Ectodermal cell (in vitro differentiated cells): ENCODE measurements around the gene MAGI2.

Source experiments
- H3K27ac ChIP-seq: 2 replicates; pipeline ENCODE4 v1.7.0; 2013; ENCODE audit warnings: mild to moderate bottlenecking, low read depth, low read length; ENCODE audit not compliant: insufficient read depth, poor library complexity, severe bottlenecking
- H3K27me3 ChIP-seq: 2 replicates; pipeline ENCODE4 v1.7.0; 2013; ENCODE audit warnings: mild to moderate bottlenecking, low read length; ENCODE audit not compliant: insufficient read depth, control insufficient read depth, poor library complexity, severe bottlenecking
- H3K36me3 ChIP-seq: one replicate; pipeline ENCODE4 v1.7.0; 2013; ENCODE audit warnings: low read length; ENCODE audit not compliant: control insufficient read depth, insufficient read depth
- H3K4me1 ChIP-seq: one replicate; pipeline ENCODE4 v1.7.0; 2013; ENCODE audit warnings: low read length; ENCODE audit not compliant: control insufficient read depth, insufficient read depth
- H3K4me3 ChIP-seq: 2 replicates; pipeline ENCODE4 v1.7.0; 2013; ENCODE audit warnings: low read depth, low read length, control low read depth; ENCODE audit not compliant: insufficient read depth
- H3K9me3 ChIP-seq: 2 replicates; pipeline ENCODE4 v1.7.0; 2013; ENCODE audit warnings: mild to moderate bottlenecking, low read length, moderate library complexity; ENCODE audit not compliant: control insufficient read depth
- WGBS, 2 experiments: methylation state at CpG; one replicate each; pipeline ENCODE4 v1.1.7; 2013; ENCODE audit warnings: missing lambda C conversion rate in 2 of 2; 5-methylcytosine and 5-hydroxymethylcytosine counted together

The MAGI2 gene

GRCh38 chr7:78473021-78473420 lies 980.4 kb downstream of the MAGI2 start:
- no peaks in the 10 kb centered on the region for H3K36me3 ChIP-seq
- no peaks in the 10 kb centered on the region for H3K27me3 ChIP-seq
- H3K4me3 ChIP-seq, result no peak overlapping the region
- no CpG with 5 or more reads among the region's 1 CpG for WGBS, 2 experiments
- no peak overlapping the region for H3K27ac ChIP-seq
- no peaks in the 10 kb centered on the region for H3K9me3 ChIP-seq
- H3K4me1 ChIP-seq, result no peaks in the 10 kb centered on the region

- H3K27ac ChIP-seq, result no peak overlapping the region
Measured at GRCh38 chr7:78472519-78472918, 980.9 kb downstream of the MAGI2 start.

GRCh38 chr7:78465894-78466293 lies 987.6 kb downstream of the MAGI2 start:
- Histone ChIP-seq H3K36me3 (no peaks in the 10 kb centered on the region), H3K9me3 (no peaks in the 10 kb centered on the region), H3K27me3 (no peaks in the 10 kb centered on the region), H3K27ac (no peak overlapping the region), H3K4me1 (no peaks in the 10 kb centered on the region), H3K4me3 (no peak overlapping the region)
- 89 to 95% methylated on average over 5 of the region's 5 CpGs for WGBS, 2 experiments

More at GRCh38 chr7:78472519-78472918, 980.9 kb downstream of the MAGI2 start:
- H3K4me1 ChIP-seq, result no peaks in the 10 kb centered on the region
- H3K27me3 ChIP-seq, result no peaks in the 10 kb centered on the region
- H3K36me3 ChIP-seq, result no peaks in the 10 kb centered on the region
- H3K9me3 ChIP-seq, result no peaks in the 10 kb centered on the region
- H3K4me3 ChIP-seq, result no peak overlapping the region

- Histone ChIP-seq H3K4me1 (no peaks in the 10 kb centered on the region), H3K27me3 (no peaks in the 10 kb centered on the region), H3K9me3 (no peaks in the 10 kb centered on the region), H3K4me3 (no peak overlapping the region), H3K27ac (no peak overlapping the region), H3K36me3 (no peaks in the 10 kb centered on the region)
- WGBS, 2 experiments, result 92 to 93% methylated on average over 3 of the region's 3 CpGs
Measured at GRCh38 chr7:78463039-78463438, 990.4 kb downstream of the MAGI2 start.

- WGBS, 2 experiments, result 74 to 79% methylated on average over 5 to 6 of the region's 6 CpGs
- no peak overlapping the region for H3K4me3 ChIP-seq
Measured at GRCh38 chr7:78450706-78451105, 1002.8 kb downstream of the MAGI2 start.

GRCh38 chr7:78448911-78449310 lies 1004.6 kb downstream of the MAGI2 start:
- WGBS, 2 experiments, result 96 to 100% methylated on average over 5 of the region's 5 CpGs

More at GRCh38 chr7:78450706-78451105, 1002.8 kb downstream of the MAGI2 start:
- Histone ChIP-seq H3K27me3 (no peaks in the 10 kb centered on the region), H3K36me3 (no peaks in the 10 kb centered on the region), H3K27ac (no peak overlapping the region), H3K4me1 (no peaks in the 10 kb centered on the region), H3K9me3 (no peaks in the 10 kb centered on the region)

GRCh38 chr7:78444267-78444666 lies 1009.2 kb downstream of the MAGI2 start:
- no peak overlapping the region for H3K27ac ChIP-seq
- H3K4me3 ChIP-seq, result no peak overlapping the region
- no peaks in the 10 kb centered on the region for H3K36me3 ChIP-seq
- no peaks in the 10 kb centered on the region for H3K9me3 ChIP-seq
- 89 to 95% methylated on average over 2 of the region's 2 CpGs for WGBS, 2 experiments
- no peaks in the 10 kb centered on the region for H3K27me3 ChIP-seq
- no peaks in the 10 kb centered on the region for H3K4me1 ChIP-seq

More at GRCh38 chr7:78448911-78449310, 1004.6 kb downstream of the MAGI2 start:
- Histone ChIP-seq H3K4me1 (no peaks in the 10 kb centered on the region), H3K27me3 (no peaks in the 10 kb centered on the region), H3K9me3 (no peaks in the 10 kb centered on the region), H3K27ac (no peak overlapping the region), H3K4me3 (no peak overlapping the region), H3K36me3 (no peaks in the 10 kb centered on the region)

GRCh38 chr7:78443811-78444210 lies 1009.7 kb downstream of the MAGI2 start:
- Histone ChIP-seq H3K27me3 (no peaks in the 10 kb centered on the region), H3K36me3 (no peaks in the 10 kb centered on the region), H3K4me3 (no peak overlapping the region), H3K4me1 (no peaks in the 10 kb centered on the region), H3K27ac (no peak overlapping the region), H3K9me3 (no peaks in the 10 kb centered on the region)
- 70 to 86% methylated on average over 3 to 4 of the region's 4 CpGs for WGBS, 2 experiments

- Histone ChIP-seq H3K27me3 (no peaks in the 10 kb centered on the region), H3K9me3 (no peaks in the 10 kb centered on the region), H3K36me3 (no peaks in the 10 kb centered on the region), H3K27ac (no peak overlapping the region), H3K4me1 (no peaks in the 10 kb centered on the region), H3K4me3 (no peak overlapping the region)
- WGBS, 2 experiments, result 63 to 71% methylated on average over 2 of the region's 2 CpGs
Measured at GRCh38 chr7:78441737-78442136, 1011.7 kb downstream of the MAGI2 start.

- Histone ChIP-seq H3K9me3 (no peaks in the 10 kb centered on the region), H3K4me3 (no peak overlapping the region), H3K27ac (no peak overlapping the region), H3K27me3 (no peaks in the 10 kb centered on the region), H3K36me3 (no peaks in the 10 kb centered on the region), H3K4me1 (no peaks in the 10 kb centered on the region)
- WGBS, 2 experiments, result 93 to 94% methylated on average over 7 of the region's 7 CpGs
Measured at GRCh38 chr7:78438433-78438832, 1015.0 kb downstream of the MAGI2 start.

GRCh38 chr7:78437118-78437517 lies 1016.3 kb downstream of the MAGI2 start:
- Histone ChIP-seq H3K4me3 (no peak overlapping the region), H3K27ac (no peak overlapping the region), H3K27me3 (no peaks in the 10 kb centered on the region), H3K4me1 (no peaks in the 10 kb centered on the region), H3K9me3 (no peaks in the 10 kb centered on the region), H3K36me3 (no peaks in the 10 kb centered on the region)
- 70% methylated on average over 5 of the region's 5 CpGs for WGBS, 2 experiments
